Fibroblast of mammary gland (primary cell): ENCODE measurements around the gene CHEK2.
"Not testable (repeated sequence)": the region's sequence is repeated elsewhere in the genome, so short reads cannot be mapped to it uniquely, and the experiment has no call there.

Source experiments
- DNase-seq: peaks from one replicate; pipeline ENCODE4 v3.0.0-alpha.2; 2010; ENCODE audit warnings: low read depth
- H3K4me3 ChIP-seq: 2 replicates; pipeline ENCODE4 v1.5.1; 2011; ENCODE audit warnings: low read depth, mild to moderate bottlenecking, low read length, moderate library complexity; ENCODE audit not compliant: control insufficient read depth
- TF ChIP-seq, protein P1 (sequence below): conservative IDR thresholded peaks from 2 replicates; pipeline ENCODE4 v1.5.1; 2011; ENCODE audit warnings: low read depth, low read length, inconsistent platforms; ENCODE audit not compliant: control insufficient read depth, insufficient read depth

Gene CHEK2

DNA sequence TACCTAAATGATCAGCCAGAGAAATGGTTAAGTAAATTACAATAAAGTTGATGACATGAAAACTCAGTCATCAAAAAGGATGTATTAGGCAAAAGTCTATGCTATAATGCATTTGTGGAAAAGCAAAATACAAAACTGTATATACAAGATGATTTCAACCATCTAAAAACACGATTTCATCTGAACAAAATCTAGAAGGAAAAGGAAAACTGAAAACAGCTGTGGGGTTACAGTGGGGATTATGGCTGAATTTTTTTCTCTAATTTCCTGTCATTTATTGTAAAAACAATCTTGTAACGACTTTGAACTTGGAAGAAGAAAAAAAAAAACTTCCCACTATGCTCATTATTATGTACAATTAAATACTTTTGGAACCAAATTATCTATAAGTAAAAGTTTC, 30.3 kb downstream of the CHEK2 start:
- TF ChIP-seq, protein P1, sequence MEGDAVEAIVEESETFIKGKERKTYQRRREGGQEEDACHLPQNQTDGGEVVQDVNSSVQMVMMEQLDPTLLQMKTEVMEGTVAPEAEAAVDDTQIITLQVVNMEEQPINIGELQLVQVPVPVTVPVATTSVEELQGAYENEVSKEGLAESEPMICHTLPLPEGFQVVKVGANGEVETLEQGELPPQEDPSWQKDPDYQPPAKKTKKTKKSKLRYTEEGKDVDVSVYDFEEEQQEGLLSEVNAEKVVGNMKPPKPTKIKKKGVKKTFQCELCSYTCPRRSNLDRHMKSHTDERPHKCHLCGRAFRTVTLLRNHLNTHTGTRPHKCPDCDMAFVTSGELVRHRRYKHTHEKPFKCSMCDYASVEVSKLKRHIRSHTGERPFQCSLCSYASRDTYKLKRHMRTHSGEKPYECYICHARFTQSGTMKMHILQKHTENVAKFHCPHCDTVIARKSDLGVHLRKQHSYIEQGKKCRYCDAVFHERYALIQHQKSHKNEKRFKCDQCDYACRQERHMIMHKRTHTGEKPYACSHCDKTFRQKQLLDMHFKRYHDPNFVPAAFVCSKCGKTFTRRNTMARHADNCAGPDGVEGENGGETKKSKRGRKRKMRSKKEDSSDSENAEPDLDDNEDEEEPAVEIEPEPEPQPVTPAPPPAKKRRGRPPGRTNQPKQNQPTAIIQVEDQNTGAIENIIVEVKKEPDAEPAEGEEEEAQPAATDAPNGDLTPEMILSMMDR, result no peak
- peak overlapping the region; percentile 13 for H3K4me3 ChIP-seq
- DNase-seq, result no peak

DNA sequence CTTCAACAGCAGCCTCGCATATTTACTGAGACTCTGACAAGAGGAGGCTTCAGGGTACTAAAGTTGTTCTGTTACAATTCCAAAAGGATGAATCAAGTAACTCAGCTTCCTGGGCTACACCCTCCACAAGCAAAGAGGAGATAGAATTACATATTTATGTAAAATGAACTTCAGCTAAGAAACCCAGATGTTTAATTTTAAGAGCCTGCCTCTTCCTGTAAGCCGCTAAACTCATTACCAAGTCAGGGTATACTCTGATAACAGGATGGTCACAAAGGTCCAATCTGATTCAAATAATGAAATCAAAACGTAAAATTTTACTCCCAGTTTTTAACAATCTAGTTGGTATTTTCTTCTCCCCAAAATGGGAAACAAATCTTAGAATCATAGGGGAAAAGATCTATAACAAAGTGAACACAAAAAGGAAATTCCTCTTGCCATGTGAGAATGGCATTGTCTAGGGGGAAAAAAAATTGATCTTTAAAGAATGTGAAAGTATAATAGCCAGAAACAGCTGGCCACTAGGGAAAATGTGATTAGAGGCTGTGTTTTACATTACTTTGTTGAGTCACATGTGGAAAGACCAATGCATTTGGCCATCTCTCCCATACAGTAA, 30.9 kb downstream of the CHEK2 start:
- TF ChIP-seq, protein P1, result no peak
- peak; percentile 85 for DNase-seq
- H3K4me3 ChIP-seq, result no peak overlapping the region

DNA sequence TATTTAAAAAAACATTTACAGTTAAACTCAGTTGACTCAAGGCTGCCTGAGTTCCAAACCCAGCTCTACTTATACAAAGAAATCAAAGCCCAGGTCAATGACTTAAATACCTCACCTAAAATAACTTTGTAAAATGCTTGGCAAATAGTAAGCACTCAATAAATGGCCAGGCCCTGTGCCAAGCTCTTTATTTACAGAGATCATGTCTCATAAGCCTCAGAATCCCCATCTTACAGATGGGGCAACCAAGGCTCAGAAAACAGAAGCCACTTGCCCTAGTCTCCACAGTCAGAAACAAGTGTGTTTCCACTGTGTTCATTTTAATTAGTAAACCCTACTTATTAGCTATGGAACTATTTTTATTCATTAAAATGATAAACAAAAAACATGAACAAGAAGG, 31.5 kb downstream of the CHEK2 start:
- peak; percentile 36 for DNase-seq
- TF ChIP-seq, protein P1, result no peak
- no peak overlapping the region for H3K4me3 ChIP-seq

DNA sequence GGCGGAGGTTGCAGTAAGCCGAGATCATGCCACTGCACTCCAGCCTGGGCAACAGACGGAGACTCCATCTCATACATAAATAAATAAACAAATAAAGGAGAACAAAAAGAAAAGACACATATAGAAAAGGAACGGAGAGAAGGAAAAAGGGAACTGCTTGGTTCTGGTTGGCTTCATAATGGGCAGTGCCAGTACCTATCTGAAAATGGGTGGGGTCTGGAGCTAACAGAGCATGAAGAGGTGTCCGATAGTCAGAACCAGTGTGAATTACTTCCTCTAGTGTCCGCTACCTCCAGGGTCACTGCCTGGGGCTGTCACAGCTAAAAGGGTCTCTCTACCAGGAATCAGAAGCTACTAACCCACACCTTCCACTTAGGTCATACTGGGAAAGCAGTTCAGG, 34.8 kb downstream of the CHEK2 start:
- TF ChIP-seq, protein P1, result no peak
- no peak overlapping the region for H3K4me3 ChIP-seq
- no peak for DNase-seq

DNA sequence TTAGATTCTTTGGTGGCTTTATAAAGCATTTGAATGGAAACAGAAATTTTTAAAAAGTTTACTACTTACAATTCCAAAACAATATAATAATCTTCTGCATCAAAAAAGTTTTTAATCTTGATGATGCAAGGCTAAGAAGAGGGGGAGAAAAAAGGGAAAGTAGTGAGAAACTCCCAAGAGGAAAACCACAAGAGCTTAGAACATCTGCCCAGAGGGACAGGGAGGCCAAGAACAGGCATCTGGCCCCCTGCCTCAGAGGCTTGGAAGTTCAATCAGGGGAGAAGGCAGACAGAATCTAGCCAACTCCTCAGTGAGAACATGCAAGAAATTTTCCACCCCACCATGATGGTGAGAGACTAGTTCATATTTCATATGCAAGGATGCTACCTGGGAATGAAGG, 38.2 kb downstream of the CHEK2 start:
- DNase-seq, result peak; percentile 61
- H3K4me3 ChIP-seq, result no peak overlapping the region
- TF ChIP-seq, protein P1, result no peak

DNA sequence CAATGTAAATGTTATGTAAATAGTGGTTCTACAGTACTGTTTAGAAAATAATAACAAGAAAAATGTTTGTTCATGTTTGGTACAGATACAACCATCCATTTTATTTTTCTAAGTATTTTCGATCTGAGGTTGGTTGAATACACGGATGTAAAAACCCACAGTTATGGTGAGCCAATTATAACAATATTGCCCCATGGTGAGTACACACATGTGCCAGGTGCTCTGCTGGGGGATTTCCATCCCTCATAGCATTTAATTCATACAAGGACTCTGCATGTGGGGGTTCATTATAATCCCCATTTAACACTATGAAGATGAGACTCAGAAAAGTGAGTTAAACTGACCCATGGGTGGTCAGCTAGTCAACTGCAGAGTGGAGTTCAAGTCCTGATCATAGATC, 38.7 kb downstream of the CHEK2 start:
- H3K4me3 ChIP-seq, result no peak overlapping the region
- no peak for DNase-seq
- TF ChIP-seq, protein P1, result no peak

DNA sequence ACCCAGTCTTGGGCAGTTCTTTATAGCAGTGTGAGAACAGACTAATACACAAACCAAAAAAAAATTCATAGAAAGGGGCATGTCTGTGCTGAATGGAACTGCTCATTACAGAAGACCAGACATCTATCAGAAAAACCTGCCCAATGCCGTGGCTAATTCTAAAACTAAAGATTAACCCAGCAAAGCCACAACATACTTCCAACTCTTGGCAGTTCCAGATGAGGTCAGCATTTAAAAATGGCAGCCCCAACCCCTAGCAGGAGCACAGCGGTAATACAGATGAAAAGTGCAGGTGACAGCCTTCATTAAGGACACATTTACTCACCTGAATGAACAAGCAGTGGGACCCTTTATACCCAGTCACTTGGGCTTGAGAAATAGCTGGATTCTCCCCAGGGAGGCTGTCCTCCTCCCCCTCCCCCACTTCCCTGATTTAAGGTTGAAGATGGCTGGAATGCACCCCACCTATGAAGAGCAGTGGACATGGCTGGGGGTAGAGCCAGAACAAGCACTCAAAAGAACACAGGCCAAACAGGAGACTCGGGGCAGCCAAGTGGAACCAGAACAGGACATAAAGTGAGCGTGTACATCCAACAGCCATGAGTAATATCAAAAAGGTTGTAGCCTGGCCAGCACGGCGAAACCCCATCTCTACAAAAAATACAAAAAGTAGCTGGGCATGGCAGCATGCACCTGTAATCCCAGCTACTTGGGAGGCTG, 48.4 kb downstream of the CHEK2 start:
- not testable (repeated sequence) for DNase-seq, H3K4me3 ChIP-seq

DNA sequence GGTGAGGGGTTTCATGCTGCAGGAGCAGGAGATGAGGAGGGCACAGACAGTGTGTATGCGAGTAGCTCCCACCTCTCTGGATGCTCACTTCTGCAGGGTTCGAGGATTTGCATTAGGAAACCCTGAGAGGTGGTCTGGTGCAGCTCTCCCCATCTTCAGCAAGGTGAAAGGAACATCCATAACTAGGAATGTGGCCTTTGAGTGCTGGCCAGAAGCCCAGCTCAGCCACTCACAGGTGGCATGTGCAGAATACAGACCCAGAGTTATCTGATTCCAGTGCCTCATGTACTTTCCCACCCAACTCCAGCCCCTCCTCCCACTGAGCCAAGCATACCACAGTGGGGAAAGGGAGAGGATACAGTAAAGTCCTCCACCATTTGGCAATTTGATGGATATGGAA, 51.8 kb downstream of the CHEK2 start:
- DNase-seq, H3K4me3 ChIP-seq: not testable (repeated sequence)

DNA sequence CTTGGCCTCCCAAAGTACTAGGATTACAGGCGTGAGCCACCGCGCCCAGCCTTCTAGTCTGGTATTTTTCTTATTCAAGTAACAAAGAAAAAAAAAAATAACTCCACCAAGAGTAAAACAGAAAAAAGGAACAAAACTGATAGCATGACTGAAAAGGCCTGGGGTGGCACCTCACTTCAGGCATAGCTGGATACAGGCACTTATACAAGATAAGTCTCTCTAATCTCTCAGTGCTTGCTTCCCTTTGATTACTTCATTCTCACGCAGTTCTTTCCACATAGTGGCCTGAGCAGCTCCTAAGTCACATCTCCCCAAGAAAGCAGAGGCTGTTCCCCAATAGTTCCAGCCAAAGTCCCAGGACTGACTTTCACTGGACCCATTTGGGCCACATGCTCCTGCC, 58.7 kb downstream of the CHEK2 start:
- DNase-seq, H3K4me3 ChIP-seq: not testable (repeated sequence)

DNA sequence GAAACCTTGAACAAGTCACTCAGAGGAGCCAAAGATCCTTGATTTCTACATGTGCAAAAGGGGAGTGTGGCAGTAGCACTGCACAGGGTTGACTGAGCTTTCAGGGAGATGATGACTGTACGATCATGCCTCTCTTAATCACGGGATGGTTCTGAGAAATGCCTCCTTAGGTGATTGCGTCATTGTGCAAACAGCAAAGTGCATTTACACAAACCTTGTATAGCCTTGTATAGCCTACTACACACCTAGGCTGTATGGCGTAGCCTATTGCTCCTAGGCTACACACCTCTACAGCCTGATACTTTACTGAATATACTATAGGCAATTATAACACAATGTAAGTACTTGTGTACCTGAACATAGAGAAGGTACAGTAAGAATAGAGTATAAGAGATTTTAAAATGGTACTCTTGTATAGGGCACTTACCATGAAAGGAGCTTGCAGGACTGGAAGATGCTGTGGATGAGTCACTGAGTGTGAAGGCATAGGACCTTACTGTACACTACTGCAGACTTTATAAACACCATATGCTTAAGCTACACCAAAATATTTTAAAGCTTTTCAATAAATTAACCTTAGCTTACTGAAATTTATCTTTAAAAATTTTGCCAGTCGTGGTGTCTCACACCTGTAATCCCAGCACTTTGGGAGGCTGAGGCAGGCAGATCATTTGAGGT, 60.7 kb downstream of the CHEK2 start:
- not testable (repeated sequence) for H3K4me3 ChIP-seq
- DNase-seq, result peak; percentile 71
